Activated CD4-positive, alpha-beta T cell treated with anti-CD3 and anti-CD28 coated beads for 1 hour (primary cell): ENCODE results near the gene CDCA5.

Experiments used
- DNase-seq: peaks from one replicate; pipeline ENCODE4 v3.0.0-alpha.2; 2020

Gene CDCA5

DNA sequence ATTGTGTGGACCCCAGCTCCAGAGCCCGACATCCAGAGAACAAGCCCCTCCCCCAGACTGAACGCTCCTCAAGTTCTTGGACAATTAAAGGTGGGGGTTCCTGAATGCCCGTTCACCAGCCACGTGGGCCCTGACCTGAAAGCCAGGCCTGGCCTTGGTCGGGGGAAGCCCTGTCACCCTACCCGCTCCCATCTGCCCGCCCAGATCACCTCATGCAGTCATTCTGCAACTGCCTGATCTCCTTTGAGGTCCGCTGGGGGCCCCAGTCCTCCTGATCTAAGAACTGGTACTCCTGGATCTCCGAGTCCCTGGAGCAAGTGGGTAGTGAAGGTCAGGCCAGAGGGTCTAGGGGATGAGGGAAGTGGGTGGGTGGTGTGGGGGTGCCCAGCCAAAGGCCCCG is 16.4 kb downstream of the CDCA5 start:
- no peak for DNase-seq

DNA sequence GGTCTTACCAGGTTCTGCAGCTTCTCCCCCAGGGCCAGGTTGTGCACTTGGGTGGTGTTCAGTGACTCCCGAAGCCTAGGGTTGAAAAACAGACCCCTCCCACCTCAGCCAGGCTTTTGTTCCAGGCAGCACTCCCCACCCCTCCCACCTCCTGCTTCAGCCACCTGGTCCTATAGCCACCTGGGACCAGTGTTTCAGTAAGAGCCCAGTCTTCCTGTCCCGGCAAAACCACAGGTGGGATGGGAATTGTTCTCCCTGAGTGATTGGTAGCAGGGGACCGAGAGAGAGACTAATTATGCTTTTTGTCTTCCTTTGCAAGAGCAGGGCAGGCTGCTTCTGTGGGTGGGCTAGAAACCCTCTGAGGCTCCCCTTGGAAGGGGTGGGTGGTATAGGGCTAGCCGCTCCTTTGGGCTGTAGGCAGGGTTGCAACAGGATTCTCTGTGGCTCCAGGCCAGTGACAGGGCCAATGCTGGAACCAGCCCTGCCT is 17.0 kb downstream of the CDCA5 start:
- DNase-seq: no peak

DNA sequence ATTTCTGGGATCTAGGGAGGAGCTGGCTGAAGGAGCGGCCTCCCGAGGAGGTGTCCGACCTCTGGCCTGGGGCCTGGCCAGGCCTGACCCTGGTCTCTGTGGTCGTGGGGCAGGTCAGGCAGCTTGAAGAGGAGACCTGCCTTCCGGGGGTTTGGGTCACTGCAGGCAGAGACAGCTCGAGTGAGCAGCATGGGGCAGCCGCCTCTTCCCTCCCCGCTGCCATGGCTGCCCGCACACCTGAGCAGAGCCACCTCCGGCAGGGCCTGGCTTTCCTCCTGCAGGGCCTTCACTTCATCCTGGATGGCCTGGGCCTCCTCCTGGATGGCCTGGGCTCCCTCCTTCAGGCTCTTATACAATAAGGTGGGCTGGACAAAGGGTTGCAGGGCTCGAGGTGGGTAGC is 17.5 kb downstream of the CDCA5 start:
- DNase-seq: no peak

DNA sequence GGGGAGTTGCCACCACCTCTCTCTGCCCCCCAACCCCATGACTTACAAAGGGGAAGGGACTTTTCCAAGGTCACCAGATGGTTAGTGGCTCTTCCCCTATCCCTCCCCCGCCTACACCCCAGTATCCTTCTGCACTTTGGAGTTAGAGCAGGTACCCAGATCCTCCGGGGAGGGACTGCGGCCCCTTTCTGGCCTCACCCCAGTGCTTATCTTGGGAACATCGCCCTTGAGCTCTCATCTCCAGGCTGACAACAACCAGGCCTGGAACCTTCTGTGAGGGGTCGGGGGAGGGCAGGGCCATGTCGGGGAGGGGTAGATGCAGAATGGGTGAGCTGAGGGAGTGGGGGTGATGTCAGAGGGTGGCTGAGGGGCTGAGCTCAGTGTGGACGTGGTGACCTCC is 18.0 kb downstream of the CDCA5 start:
- DNase-seq: no peak

DNA sequence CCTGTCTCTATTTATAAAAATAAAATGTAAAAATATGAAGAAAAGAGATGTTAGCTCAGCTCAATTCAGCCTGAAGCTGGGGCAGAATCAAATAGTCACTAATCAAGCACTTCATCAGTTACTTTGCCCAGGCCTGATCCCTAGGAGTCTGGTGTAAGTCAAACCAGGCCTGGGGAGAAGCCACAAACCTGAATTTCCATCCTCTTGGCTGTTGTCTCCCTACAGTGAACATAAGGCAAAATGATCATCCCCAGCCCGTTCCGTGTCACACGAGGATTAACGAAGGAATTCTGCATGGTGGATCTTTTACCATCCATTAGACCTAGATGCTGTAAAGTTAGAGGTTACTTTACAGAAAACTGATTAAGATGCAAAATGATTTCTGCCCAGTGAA is 19.0 kb downstream of the CDCA5 start:
- DNase-seq: no peak

DNA sequence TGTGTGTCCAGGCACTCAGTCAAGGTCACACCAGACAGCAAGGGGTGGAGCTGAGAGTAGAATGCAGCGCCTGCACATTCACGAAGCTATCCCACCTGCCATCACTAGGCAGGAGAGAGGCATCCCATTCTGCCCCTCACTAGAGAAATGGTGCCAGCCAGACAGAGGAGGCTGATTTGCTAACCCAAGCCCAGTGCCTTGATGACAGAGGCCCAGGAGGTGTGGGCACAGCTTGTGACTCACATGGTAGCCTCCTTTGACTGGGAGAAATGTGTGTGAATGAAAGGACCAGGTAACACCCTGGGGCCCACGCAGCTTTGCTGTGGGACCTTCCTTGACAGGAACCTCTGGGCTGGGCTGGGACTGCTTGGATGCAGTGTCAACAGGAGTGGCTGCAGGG is 20.3 kb downstream of the CDCA5 start:
- DNase-seq: no peak

DNA sequence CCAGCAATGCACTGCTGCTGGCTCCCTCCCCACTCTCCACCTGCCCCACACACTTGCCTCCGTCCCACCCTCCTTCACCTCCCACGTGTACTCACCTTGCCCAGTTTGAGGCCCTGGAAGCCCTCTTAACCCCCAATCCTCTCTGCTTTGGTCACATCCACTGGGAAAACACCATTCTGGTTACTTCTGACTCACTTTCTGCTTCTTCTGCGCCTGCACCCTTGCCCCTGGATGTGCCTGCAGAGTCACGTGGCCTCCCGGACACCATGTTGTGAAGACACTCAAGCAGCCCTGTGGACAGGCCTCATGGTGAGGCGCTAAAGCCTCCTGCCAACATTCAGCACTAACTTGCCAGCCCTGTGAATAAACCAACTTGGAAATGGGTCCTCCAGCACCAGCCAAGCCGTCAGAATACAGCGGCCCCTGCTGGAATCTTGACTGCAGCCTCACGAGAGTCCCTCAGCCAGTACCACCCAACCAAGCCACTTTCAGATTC is 22.9 kb downstream of the CDCA5 start:
- DNase-seq: no peak

DNA sequence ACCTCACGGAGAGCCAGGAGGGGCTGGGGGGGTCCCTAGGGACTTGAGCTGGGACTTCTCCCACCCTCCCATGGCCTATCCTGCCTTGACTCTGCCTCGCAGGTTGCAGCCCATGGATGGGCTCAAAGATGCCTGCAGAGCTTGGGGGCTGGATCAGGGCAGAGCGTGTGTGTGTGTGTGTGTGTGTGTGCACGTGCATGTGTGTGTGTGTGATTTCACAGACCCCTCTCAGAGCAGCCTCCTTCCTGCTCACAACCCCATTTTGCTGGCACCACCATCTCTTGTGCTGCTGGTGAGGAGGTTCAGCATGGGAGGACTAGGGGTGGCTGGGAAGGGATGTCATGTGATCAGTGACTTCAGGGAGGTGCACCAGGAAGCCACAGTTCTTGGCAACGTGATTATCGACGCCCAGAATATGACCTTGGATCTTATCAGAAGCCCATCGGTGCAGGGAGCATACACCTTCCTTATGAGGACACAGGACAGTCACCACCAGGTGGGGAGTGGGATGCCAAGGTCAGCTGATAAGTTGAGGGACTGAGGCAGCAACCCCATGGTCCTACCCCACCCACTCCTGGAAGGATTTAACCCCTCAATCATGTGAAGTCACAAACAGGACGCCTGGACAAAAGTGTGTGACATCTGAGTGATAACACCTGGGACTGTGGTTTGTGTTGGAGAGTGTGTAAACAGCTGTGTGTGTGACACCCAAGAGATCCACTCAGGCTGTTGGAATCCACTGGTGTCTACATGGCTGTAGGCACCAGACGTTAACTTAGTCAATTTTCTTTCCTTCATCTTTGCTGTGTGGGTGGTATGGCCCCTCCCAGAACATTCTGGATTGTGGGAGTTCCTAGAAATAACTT is 23.6 kb downstream of the CDCA5 start:
- DNase-seq: no peak

DNA sequence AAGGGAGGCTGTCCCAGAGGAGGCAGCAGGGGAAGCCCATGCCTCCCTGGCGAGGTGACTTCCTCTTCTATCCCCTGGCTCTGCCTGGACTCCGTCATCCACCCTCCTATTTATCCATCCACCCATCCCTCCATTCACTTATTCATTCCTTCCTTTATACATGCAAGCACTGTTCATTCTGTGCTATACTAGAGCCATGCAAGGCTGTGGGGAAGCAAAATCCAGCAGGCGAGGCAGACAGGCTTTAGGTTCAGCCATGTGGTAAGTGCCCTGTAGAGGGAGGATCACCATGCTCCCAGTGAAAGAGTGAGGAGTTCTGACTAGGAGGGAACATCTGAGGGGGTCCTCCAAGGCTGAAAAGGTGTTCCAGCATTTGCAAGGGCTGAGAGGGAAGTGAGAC is 24.3 kb downstream of the CDCA5 start:
- DNase-seq: no peak

DNA sequence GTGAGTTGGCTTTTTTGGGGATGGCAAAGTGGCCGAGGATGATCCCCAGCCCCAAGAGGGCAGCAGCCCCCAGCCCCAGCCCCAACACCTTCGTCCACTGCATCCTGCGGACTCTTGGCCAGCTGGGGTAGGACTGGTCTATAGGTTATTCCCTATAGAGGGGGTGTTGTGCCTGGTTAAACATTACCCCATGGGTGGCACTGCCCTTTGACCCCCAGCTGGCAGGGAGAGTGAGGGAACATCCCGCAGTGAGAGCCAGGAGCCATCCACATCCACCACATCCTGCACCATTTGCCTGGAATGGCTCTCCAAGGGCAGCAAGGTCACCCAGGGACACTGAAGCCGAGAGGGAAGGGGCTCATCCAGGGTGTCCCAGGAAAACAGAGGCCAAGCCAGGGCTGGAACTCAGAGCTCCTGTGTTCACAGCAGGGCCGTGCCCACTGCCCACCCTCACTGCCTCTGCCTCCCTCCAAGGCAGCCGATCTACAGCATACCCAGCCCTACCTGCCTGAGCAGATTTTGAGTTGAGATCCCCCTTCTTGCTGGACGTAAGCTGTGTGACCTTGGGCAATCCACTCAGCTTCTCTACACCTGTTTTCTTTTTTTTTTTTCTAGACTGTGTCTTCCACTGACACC is 25.3 kb downstream of the CDCA5 start, which contains the start of gene NAALADL1:
TSS of gene NAALADL1 (minus strand) at position 135 of the 636 bp plus-strand sequence. CDS start at position 103, 32 bp downstream.
- DNase-seq: no peak

DNA sequence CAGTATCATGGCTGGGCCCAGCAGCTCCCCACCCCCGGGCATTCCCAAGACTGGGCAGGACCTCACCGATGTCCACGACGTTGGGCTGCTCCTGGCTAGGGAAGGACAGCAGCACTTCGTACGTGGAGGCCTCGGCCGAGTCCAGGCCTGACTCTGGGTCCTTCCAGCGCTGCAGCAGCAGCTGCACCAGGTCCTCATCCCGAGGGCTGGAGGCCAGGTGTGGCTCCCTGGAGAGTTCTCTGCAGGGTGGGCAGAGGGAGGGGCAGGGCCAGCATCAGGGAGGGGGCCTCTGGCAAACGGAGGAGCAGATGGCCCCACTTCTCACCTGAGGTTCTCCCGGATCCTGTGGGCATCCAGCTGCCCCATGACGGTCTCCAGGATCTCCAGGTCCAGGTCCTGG is 25.8 kb downstream of the CDCA5 start:
- DNase-seq: no peak

DNA sequence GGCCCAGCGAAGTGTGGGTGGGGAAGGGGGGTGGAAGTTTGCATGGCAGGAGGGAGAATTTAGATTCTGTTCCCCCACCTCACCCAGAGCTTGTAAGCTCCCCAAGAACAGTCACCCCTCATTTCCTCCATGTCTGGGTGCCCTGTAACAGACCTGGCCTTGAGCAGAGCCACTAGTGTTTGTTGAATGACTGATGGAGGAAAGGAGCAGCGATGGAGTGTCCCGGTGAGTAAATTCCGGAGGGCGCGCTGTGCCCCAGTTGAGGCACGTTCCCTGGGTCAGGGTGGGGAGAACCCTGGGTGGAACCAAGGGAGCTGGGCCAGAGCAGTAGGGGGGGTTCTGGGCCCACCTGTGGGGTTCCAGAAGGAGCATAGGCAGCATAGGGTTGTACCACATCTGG is 26.3 kb downstream of the CDCA5 start:
- no peak for DNase-seq

DNA sequence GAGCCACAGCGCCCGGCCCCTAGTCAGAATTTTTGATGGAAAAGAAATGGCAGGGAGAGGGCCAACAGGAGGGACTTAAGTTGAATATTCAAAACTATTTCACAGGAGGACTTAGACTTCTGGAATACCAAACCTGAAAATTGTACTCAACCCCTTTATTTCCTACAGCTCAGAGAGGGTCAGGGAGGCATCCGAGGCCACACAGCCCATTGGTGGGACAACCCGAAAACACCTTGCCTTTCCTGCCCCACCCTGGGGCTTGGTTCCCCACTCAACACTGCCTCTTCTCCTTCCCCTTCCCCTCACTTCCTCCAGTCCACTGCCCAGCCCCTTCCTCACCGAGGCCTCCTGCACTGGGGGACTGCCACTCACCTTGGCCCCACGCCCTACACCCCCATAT is 26.8 kb downstream of the CDCA5 start:
- DNase-seq: no peak

DNA sequence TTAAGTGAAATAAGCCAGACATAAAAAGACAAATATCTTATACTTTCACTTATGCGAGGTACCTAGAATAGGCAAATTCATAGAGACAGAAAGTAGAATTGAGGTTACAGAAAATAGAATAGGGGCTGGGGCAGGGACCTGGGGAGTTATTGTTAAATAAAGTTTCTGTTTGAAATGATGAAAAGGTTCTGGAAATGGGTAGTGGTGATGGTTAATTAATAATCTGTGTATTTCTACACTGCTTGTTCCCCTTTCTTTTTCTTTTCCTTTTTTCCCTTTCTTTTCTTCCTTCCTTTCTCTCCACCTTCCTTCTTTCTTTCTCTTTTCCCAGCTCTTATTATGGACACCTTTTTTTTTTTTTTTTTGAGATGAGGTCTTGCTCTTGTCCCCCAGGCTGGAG is 28.3 kb downstream of the CDCA5 start:
- no peak for DNase-seq

DNA sequence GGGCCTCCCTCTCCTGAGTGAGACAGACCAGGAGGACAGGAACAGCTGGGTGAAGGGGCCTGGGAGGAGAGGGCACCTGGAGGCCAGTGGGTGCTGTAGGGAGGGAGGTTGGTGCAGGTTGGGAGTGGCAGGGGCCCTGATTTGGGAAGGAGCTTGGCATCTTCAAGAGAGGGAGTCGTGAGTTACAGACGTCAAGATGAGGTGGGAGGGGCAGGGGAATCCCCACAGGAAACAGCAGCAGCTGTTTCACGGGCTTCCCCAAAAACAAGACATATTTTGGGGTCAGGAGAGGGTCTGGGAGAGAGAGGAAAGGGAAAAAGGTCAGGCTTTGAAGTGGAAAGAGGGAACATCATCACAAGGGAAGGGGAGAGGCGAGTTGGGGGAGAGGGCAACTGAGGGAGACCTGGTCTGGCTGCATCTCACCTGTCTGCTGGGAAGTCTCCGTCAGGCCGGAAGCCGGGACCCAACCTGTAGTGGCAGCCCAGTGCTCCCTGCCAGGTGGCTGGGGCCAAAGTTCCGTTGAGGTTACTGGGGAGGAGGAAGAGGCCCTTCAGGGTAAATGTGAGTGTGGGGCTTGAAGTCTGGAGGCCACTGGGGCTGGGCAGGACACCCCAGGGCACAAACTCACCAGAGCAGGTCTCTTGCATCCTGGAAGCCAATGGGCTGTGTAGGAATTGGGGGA is 29.9 kb downstream of the CDCA5 start:
- no peak for DNase-seq

DNA sequence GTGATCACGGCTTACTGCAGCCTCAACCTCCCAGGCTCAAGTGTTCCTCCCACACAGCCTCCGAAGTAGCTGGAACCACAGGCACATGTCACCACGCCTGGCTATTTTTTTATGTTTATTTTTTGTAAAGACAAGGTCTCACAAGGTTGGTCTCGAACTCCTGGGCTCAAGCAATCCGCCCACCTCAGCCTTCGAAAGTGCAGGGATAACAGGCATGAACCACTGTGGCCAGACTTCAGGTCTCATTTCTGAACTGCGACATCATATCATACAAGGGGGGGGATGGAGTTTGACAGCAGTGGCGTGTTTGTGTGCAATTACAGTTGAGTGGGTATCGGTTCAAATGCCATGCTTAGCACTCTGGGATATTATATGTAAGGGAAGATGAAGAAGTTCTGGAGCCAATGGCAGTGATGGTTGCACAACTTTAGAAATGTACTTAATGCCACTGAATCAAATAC is 32.4 kb downstream of the CDCA5 start:
- no peak for DNase-seq

DNA sequence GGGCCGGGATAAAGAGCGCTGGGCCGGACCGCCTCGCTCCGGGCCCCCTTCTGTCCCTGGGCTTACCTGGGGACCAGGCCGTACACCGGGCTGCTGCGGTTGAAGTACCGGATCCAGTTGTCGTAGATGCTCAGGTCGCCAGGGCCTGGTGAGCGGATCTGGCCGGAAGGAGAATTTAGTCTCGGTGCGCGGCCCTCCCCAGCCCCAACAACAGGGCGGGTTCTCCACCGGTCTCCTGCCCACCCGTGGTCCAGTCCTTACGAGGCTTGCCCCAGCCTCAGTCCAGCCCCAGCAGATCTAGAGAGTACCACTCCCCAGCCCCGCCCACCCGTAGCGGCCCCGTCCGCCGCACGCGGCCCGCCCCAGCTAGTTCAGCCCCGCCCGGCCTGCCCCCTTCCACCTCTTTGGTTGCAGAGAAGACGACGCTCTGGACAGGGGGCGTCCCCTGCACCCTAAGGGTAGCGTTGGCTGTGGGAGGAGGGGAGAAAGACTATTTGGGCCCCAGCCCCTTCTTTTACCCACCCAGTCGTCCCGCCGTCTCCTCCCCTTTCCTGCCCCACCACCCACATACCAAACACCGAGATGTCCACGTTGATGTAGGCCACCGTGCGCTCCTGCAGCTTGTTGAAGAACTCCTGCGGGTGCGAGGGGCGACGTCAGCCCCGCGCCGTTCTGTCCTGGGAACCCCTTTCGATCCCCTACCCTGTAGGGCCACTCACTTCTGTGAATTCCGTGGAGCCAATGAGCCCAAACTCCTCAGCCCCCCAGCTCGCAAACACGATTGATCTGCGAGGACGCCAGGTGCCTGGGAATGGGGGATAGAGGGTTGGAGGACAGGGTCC is 36.0 kb downstream of the CDCA5 start:
- DNase-seq: no peak

DNA sequence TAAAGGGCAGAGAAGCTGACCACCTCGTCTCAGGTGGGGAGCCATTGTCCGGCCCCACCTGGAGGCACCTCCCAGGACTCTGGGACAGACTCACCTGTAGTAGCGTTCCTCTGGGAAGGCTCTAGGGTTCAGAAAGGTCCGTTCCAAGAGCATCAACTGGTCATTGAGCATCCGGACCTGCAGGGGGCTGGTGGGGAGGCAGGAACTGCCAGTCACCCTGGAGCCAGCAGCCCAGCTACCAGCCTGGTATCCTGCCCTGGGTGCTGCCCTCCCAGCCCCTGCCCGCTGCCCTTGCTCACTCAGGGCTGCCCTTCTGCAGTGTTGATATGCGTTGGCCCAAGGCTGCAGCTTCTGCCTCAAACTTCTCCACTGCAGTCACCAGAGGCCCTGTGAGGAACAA is 38.1 kb downstream of the CDCA5 start:
- no peak for DNase-seq

DNA sequence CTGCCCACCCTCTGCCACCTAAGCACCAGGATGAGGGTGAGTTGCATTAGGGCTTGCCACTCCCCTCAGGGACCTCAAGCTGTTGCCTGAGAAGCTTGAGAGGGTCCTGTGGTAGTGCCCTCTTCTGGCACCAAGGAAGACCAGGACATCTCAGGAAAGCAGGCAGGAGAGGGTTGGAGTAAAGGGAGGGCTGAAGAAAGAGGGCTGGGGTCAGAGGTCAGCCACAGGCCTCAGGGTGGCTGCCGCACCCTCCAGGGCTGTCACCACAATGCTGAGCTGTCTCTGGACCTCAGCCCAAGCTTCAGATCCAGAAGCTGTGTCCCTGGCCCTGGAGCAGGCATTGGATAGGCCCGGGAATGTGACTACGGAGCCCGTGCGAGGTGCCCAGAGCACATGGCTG is 38.8 kb downstream of the CDCA5 start:
- no peak for DNase-seq

DNA sequence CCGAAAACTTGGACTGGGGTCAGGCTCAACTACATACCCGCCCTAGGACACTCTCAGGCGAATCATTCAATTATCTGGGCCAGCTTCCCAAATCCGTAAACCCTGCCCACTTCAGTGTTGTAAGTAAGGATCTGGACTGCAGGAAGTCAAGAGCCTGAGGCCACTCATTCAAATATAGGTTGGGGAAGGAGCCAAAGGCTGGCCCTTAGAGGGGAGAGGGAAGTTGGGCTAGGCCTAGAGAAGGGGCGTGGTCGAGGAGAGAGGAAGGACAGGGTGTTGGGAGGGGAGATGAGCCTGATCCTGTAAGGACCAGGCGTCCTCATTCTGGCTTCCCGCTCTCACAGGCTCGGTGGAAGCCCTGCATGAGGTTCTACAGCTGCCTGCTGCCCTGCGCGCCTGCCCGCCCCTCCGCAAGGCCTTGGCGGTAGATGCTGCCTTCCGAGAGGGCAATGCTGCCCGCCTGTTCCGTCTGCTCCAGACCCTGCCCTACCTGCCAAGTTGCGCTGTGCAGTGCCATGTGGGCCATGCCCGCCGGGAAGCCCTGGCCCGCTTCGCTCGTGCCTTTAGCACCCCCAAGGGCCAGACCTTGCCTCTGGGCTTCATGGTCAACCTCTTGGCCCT is 39.8 kb downstream of the CDCA5 start:
- DNase-seq: no peak

DNA sequence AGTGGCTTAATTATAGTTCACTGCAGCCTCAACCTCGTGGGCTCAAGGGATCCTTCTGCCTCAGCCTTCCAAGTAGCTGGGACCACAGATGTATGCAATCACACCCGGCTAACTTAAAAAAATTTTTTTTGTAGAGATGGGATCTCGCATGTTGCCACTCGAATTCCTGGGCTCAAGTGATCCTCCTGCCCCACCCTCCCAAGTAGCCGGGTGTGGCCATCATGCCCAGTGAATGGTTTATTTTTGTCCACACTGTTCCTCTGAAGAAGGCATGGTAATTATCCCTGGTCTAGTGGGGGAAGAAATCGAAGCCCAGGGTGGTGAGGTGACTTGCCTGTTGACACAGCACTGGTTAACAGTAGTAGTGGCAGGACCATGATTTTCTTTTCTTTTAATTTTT is 40.9 kb downstream of the CDCA5 start:
- DNase-seq: no peak
